Heart left ventricle (tissue), 13 donors: Measurements from ENCODE around the gene MKX.

Experiments used
- CTCF ChIP-seq, 12 donors: fragments of 200-600 bp; sonication (generic) in 4 of 12; IDR thresholded peaks; one replicate each; pipeline versions ENCODE4 v1.5.0 to v1.8.0; 2018 to 2022; ENCODE audit warnings: antibody characterized with exemption in 12 of 12, mild to moderate bottlenecking in 5 of 12
- POLR2A ChIP-seq, 2 donors: fragments of 450-650 bp; IDR thresholded peaks; one replicate each; pipeline ENCODE4 v1.6.1; 2017; ENCODE audit warnings: antibody characterized with exemption in 2 of 2, mild to moderate bottlenecking in 2 of 2, moderate library complexity in 2 of 2
- donor health status: ischemic (EF 13 %, LVEDD 7.1; RV severe dilation, severe dysfunction).
- donor health status: DM: no; HTN: yes; CAD: no.
- donor health status: DM: no; HTN: no; CAD: no.
- donor health status: ischemic (EF 25% LVEDD 6.9; RV normal size, moderate dysfunction).
- donor health status: ischemic (EF 25% LVEDD 5.7; RV mildly dilated, moderate dysfunction).
- donor health status: ischemic (EF 35%, LVEDD 5.7; RV mildly dilated, moderate dysfunction).
- donor health status: nonischemic (EF 11% LVEDD 7.7; RV severe dilation, severe dysfunction).
- donor health status: DM: yes; HTN: yes; CAD: no.
- donor health status: PGD.
- donor health status: ischemic (EF 29% LVEDD 5.4; RV normal size, mild dysfunction).
- donor health status: nonischemic (EF 23%, LVEDD 6.1; RV moderate dilation, normal function).

- TF ChIP-seq CTCF (IDR thresholded peaks at IDR 0.05) (no peak), POLR2A (IDR thresholded peaks at IDR 0.05) (no peak)
Measured at GRCh38 chr10:27637601-27638000, 108.0 kb downstream of the MKX start.
